Mucosa of rectum (tissue), 2 donors: ENCODE results near the gene SRGAP2C.
"Not testable (repeated sequence)": the region's sequence is repeated elsewhere in the genome, so short reads cannot be mapped to it uniquely, and the experiment has no call there.

ENCODE experiments used
- H3K27ac ChIP-seq, 2 donors: one replicate each; pipeline ENCODE4 v1.7.0; 2013; ENCODE audit warnings: inconsistent platforms in 2 of 2, low read depth in 2 of 2, low read length in 2 of 2
- H3K27me3 ChIP-seq, 2 donors: one replicate each; pipeline ENCODE4 v1.7.0; 2013; ENCODE audit warnings: low read length in 2 of 2; ENCODE audit not compliant: control insufficient read depth in 2 of 2, insufficient read depth in 2 of 2
- H3K36me3 ChIP-seq, 2 donors: one replicate each; pipeline ENCODE4 v1.7.0; 2013; ENCODE audit warnings: low read length in 2 of 2; ENCODE audit not compliant: control insufficient read depth in 2 of 2, insufficient read depth in 2 of 2
- H3K4me1 ChIP-seq, 2 donors: one replicate each; pipeline ENCODE4 v1.7.0; 2013; ENCODE audit warnings: low read length in 2 of 2, mild to moderate bottlenecking in 1 of 2; ENCODE audit not compliant: control insufficient read depth in 2 of 2, insufficient read depth in 2 of 2
- H3K4me3 ChIP-seq, 2 donors: one replicate each; pipeline ENCODE4 v1.7.0; 2013; ENCODE audit warnings: low read length in 2 of 2
- H3K9ac ChIP-seq, 2 donors: one replicate each; pipeline ENCODE4 v1.7.0; 2013; ENCODE audit warnings: low read length in 2 of 2, low read depth in 1 of 2, mild to moderate bottlenecking in 1 of 2
- H3K9me3 ChIP-seq, 2 donors: one replicate each; pipeline ENCODE4 v1.7.0; 2013; ENCODE audit warnings: low read length in 2 of 2; ENCODE audit not compliant: control insufficient read depth in 2 of 2
- donor health status: healthy.
- donor health status: Normal muscosa, but diverticular disease.

Gene SRGAP2C

GRCh38 chr1:121339611-121340010, 154.8 kb downstream of the SRGAP2C start:
- not testable (repeated sequence) for H3K4me1 ChIP-seq, H3K4me3 ChIP-seq, H3K9ac ChIP-seq, H3K27ac ChIP-seq, H3K9me3 ChIP-seq, H3K27me3 ChIP-seq, H3K36me3 ChIP-seq

- H3K27ac ChIP-seq, H3K9me3 ChIP-seq, H3K36me3 ChIP-seq, H3K9ac ChIP-seq, H3K4me1 ChIP-seq, H3K27me3 ChIP-seq, H3K4me3 ChIP-seq: not testable (repeated sequence)
Observed at GRCh38 chr1:121343311-121343906, 158.6 kb downstream of the SRGAP2C start.

GRCh38 chr1:121344355-121344754, 159.6 kb downstream of the SRGAP2C start:
- H3K27ac ChIP-seq, H3K36me3 ChIP-seq, H3K9me3 ChIP-seq, H3K4me1 ChIP-seq, H3K27me3 ChIP-seq, H3K9ac ChIP-seq, H3K4me3 ChIP-seq: not testable (repeated sequence)

GRCh38 chr1:121346654-121347053, 161.9 kb downstream of the SRGAP2C start:
- H3K27me3 ChIP-seq, H3K4me1 ChIP-seq, H3K36me3 ChIP-seq, H3K27ac ChIP-seq, H3K4me3 ChIP-seq, H3K9me3 ChIP-seq, H3K9ac ChIP-seq: not testable (repeated sequence)

- H3K27ac ChIP-seq, H3K4me1 ChIP-seq, H3K36me3 ChIP-seq, H3K9ac ChIP-seq, H3K4me3 ChIP-seq, H3K27me3 ChIP-seq, H3K9me3 ChIP-seq: not testable (repeated sequence)
Observed at GRCh38 chr1:121347476-121347875, 162.7 kb downstream of the SRGAP2C start.

GRCh38 chr1:121348115-121348514, 163.3 kb downstream of the SRGAP2C start:
- H3K4me3 ChIP-seq, H3K36me3 ChIP-seq, H3K27me3 ChIP-seq, H3K27ac ChIP-seq, H3K9ac ChIP-seq, H3K4me1 ChIP-seq, H3K9me3 ChIP-seq: not testable (repeated sequence)

GRCh38 chr1:121349332-121349967, 164.7 kb downstream of the SRGAP2C start:
- not testable (repeated sequence) for H3K9ac ChIP-seq, H3K4me1 ChIP-seq, H3K36me3 ChIP-seq, H3K9me3 ChIP-seq, H3K27me3 ChIP-seq, H3K4me3 ChIP-seq, H3K27ac ChIP-seq

GRCh38 chr1:121355711-121356420, 171.1 kb downstream of the SRGAP2C start:
- not testable (repeated sequence) for H3K4me1 ChIP-seq, H3K36me3 ChIP-seq, H3K27me3 ChIP-seq, H3K27ac ChIP-seq, H3K9ac ChIP-seq, H3K9me3 ChIP-seq, H3K4me3 ChIP-seq

- H3K27me3 ChIP-seq, H3K27ac ChIP-seq: not testable (repeated sequence)
Observed at GRCh38 chr1:121356819-121357218, 172.0 kb downstream of the SRGAP2C start.

GRCh38 chr1:121360531-121360930, 175.8 kb downstream of the SRGAP2C start:
- not testable (repeated sequence) for H3K4me1 ChIP-seq, H3K36me3 ChIP-seq, H3K9me3 ChIP-seq, H3K4me3 ChIP-seq, H3K27me3 ChIP-seq, H3K27ac ChIP-seq, H3K9ac ChIP-seq

More at GRCh38 chr1:121356819-121357218, 172.0 kb downstream of the SRGAP2C start:
- H3K4me3 ChIP-seq, H3K9ac ChIP-seq, H3K9me3 ChIP-seq, H3K4me1 ChIP-seq, H3K36me3 ChIP-seq: not testable (repeated sequence)
